ENCODE results near the gene ZNF100.
"Not testable (repeated sequence)": the region's sequence is repeated elsewhere in the genome, so short reads cannot be mapped to it uniquely, and the experiment has no call there.

The ZNF100 gene

DNA sequence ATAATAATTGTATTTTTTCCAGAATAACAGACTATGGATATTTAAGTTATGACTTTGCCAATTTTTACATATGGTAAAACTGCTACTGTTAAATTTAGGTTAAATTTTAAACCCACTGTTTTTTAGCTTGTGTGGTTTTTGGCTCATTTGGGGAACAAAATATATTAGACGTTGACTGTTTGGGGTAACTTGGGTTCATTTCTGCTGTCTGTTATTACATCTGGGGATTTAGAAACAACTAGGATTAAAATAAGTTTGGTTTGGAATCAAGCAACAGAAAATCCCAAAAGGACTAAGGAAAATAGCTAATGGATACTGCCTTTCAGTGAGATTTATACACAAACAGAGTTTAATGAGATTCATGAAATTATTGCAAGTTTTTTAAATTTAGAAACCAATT is 92.9 kb downstream of the ZNF100 start:
- H3K27ac ChIP-seq = no peak overlapping the region
- TF ChIP-seq, protein P1, sequence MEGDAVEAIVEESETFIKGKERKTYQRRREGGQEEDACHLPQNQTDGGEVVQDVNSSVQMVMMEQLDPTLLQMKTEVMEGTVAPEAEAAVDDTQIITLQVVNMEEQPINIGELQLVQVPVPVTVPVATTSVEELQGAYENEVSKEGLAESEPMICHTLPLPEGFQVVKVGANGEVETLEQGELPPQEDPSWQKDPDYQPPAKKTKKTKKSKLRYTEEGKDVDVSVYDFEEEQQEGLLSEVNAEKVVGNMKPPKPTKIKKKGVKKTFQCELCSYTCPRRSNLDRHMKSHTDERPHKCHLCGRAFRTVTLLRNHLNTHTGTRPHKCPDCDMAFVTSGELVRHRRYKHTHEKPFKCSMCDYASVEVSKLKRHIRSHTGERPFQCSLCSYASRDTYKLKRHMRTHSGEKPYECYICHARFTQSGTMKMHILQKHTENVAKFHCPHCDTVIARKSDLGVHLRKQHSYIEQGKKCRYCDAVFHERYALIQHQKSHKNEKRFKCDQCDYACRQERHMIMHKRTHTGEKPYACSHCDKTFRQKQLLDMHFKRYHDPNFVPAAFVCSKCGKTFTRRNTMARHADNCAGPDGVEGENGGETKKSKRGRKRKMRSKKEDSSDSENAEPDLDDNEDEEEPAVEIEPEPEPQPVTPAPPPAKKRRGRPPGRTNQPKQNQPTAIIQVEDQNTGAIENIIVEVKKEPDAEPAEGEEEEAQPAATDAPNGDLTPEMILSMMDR (IDR thresholded peaks at IDR 0.05; ENCODE audit: low read depth, low read length, missing control alignments) = no peak
- no peak overlapping the region for H3K4me3 ChIP-seq (ENCODE audit: low read depth, low read length)
- no peaks in the 10 kb centered on the region for H3K27me3 ChIP-seq (replicated peaks)
- in situ Hi-C loops (cut with HindIII; ENCODE audit: low pct_ligation_motif_present, low sequenced_read_pairs) = no loop called here
- H3K36me3 ChIP-seq (replicated peaks) = no peaks in the 10 kb centered on the region
- DNase-seq = no peak

DNA sequence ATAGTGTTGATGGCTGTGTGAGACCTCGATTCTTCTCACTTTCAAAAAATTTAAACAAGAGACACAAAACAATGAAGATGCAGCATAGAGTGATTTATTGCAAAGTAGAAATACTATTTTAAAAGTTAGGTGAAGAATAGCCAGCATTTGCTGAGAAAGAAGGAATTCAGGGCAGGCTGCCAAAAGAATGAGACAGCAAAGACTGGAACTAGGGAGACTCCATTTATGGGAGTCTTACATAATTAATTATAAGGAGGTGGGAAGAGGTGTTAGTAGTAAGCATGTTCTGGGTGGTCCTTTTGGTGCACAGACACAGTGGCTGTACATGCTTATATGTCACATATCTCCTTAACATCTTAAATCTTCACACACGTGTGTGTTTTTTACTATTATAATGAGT is 93.9 kb downstream of the ZNF100 start:
- in situ Hi-C loops (cut with HindIII; ENCODE audit: low pct_ligation_motif_present, low sequenced_read_pairs); H3K36me3 ChIP-seq (replicated peaks); H3K27ac ChIP-seq; H3K27me3 ChIP-seq (replicated peaks); DNase-seq; H3K4me3 ChIP-seq (ENCODE audit: low read depth, low read length): not testable (repeated sequence)
